Osteoblast (primary cell): Measurements from ENCODE around the gene RPL29. TPM values are rescaled to one million over a fixed set of nuclear protein-coding genes. Genes with fewer than 3 reads are reported as not detected.
"Not testable (repeated sequence)": the region's sequence is repeated elsewhere in the genome, so short reads cannot be mapped to it uniquely, and the experiment has no call there.

Source experiments
- DNase-seq: peaks from one replicate; pipeline ENCODE4 v3.0.0; 2011; ENCODE audit warnings: low spot score, mixed read lengths; ENCODE audit not compliant: insufficient read length; ENCODE audit errors: missing footprints
- H2AFZ ChIP-seq: 2 replicates; pipeline ENCODE4 v1.6.0; 2011; ENCODE audit warnings: mild to moderate bottlenecking, low read length
- H3K27ac ChIP-seq: 2 replicates; pipeline ENCODE4 v1.5.1; 2011; ENCODE audit warnings: mild to moderate bottlenecking, low read depth, low read length, moderate library complexity
- H3K27me3 ChIP-seq: 2 replicates; pipeline ENCODE4 v1.6.0; 2012; ENCODE audit warnings: mild to moderate bottlenecking, control low read depth, inconsistent platforms, low read length, moderate library complexity; ENCODE audit not compliant: insufficient read depth
- H3K36me3 ChIP-seq: 2 replicates; pipeline ENCODE4 v1.5.1; 2011; ENCODE audit warnings: mild to moderate bottlenecking, low read length, control low read depth, moderate library complexity; ENCODE audit not compliant: insufficient read depth
- H3K4me1 ChIP-seq: 2 replicates; pipeline ENCODE4 v1.5.1; 2011; ENCODE audit warnings: mild to moderate bottlenecking, low read length, control low read depth, moderate library complexity; ENCODE audit not compliant: insufficient read depth
- H3K4me2 ChIP-seq: 2 replicates; pipeline ENCODE4 v1.6.0; 2011; ENCODE audit warnings: mild to moderate bottlenecking, low read length; ENCODE audit not compliant: insufficient read depth
- H3K4me3 ChIP-seq: fragments of 200-600 bp; sonication (generic); 3 replicates; pipeline ENCODE4 v1.5.1; 2012; ENCODE audit warnings: mild to moderate bottlenecking, low read length, inconsistent platforms; ENCODE audit not compliant: insufficient read depth
- H3K79me2 ChIP-seq: 2 replicates; pipeline ENCODE4 v1.6.0; 2012; ENCODE audit warnings: mild to moderate bottlenecking, low read length, control low read depth, inconsistent platforms; ENCODE audit not compliant: insufficient read depth
- H3K9me3 ChIP-seq: 2 replicates; pipeline ENCODE4 v1.5.1; 2011; ENCODE audit warnings: low read depth, low read length, control low read depth
- H4K20me1 ChIP-seq: 2 replicates; pipeline ENCODE4 v1.6.0; 2012; ENCODE audit warnings: mild to moderate bottlenecking, low read length, control low read depth; ENCODE audit not compliant: insufficient read depth
- total RNA-seq: library from RNA; depleted of rRNA; stranded (reverse); fragments of >200 nt; gene quantifications from 2 replicates; pipeline ENCODE4 v1.2.3, GENCODE V29; 2012
- TF ChIP-seq, protein P1 (sequence below): IDR thresholded peaks from 2 replicates; pipeline ENCODE4 v1.5.1; 2011; ENCODE audit warnings: mild to moderate bottlenecking, low read depth, low read length, moderate library complexity; ENCODE audit errors: extremely low read depth

RPL29 gene
- total RNA-seq, 1 donor = 862 TPM

GRCh38 chr3:51992017-51992682, 3.5 kb downstream of the RPL29 start:
- Histone ChIP-seq H3K27ac (no peak overlapping the region), H3K4me2 (no peak overlapping the region), H3K79me2 (peaks cover 29% of the 10 kb centered on the region), H3K4me1 (peaks cover 16% of the 10 kb centered on the region), H4K20me1 (peaks cover 20% of the 10 kb centered on the region), H3K4me3 (no peak overlapping the region), H3K27me3 (peaks cover 4% of the 10 kb centered on the region), H3K36me3 (peaks cover 32% of the 10 kb centered on the region), H3K9me3 (no peaks in the 10 kb centered on the region), H2AFZ (no peak overlapping the region)
- no peak for DNase-seq
- TF ChIP-seq, protein P1, sequence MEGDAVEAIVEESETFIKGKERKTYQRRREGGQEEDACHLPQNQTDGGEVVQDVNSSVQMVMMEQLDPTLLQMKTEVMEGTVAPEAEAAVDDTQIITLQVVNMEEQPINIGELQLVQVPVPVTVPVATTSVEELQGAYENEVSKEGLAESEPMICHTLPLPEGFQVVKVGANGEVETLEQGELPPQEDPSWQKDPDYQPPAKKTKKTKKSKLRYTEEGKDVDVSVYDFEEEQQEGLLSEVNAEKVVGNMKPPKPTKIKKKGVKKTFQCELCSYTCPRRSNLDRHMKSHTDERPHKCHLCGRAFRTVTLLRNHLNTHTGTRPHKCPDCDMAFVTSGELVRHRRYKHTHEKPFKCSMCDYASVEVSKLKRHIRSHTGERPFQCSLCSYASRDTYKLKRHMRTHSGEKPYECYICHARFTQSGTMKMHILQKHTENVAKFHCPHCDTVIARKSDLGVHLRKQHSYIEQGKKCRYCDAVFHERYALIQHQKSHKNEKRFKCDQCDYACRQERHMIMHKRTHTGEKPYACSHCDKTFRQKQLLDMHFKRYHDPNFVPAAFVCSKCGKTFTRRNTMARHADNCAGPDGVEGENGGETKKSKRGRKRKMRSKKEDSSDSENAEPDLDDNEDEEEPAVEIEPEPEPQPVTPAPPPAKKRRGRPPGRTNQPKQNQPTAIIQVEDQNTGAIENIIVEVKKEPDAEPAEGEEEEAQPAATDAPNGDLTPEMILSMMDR = no peak

GRCh38 chr3:51990501-51990971, 5.2 kb downstream of the RPL29 start:
- H3K4me3 ChIP-seq = not testable (repeated sequence)

DNA sequence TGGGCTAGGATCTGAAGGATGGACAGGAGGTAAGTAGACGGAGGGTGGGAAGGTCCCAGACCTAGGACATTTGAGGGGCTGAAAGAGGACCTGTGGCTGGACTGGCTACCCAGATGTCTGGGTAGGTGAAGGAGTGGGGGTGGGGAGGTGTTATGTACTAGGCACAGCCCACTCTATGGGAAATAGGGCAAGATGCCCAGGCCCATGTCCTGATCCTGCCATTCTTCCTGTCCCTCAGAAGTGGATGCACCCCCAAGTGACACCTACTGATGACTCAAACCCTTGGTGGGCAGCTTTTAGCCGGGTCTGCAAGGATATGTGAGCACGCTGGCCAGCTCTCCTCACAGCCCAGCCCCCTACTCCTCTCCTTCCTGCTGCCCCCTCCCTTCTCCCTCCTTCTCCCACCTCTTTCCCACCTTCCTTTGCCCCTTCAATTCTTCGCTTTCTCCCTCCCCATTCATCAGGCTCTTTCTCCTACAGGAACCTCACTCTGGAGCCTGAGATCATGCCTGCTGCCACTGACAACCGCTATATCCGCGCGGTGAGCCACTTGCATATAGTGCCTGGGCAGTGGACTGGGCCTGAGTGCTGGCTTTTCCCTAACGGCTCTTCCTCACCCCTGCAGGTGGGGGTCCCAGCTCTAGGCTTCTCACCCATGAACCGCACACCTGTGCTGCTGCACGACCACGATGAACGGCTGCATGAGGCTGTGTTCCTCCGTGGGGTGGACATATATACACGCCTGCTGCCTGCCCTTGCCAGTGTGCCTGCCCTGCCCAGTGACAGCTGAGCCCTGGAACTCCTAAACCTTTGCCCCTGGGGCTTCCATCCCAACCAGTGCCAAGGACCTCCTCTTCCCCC, 7.2 kb downstream of the RPL29 start:
- Histone ChIP-seq H4K20me1 (peaks cover 7% of the 10 kb centered on the region), H2AFZ (no peak overlapping the region), H3K27me3 (no peaks in the 10 kb centered on the region), H3K4me2 (no peak overlapping the region), H3K9me3 (no peaks in the 10 kb centered on the region), H3K4me3 (no peak overlapping the region), H3K4me1 (peaks cover 14% of the 10 kb centered on the region), H3K27ac (no peak overlapping the region), H3K79me2 (peaks cover 17% of the 10 kb centered on the region), H3K36me3 (peaks cover 18% of the 10 kb centered on the region)
- DNase-seq = no peak
- TF ChIP-seq, protein P1 = no peak

More at GRCh38 chr3:51990501-51990971, 5.2 kb downstream of the RPL29 start:
- H3K9me3 ChIP-seq, H3K27me3 ChIP-seq, H2AFZ ChIP-seq, DNase-seq, H3K4me2 ChIP-seq, H3K27ac ChIP-seq: not testable (repeated sequence)
- Histone ChIP-seq H3K79me2 (peaks cover 27% of the 10 kb centered on the region), H3K4me1 (peaks cover 16% of the 10 kb centered on the region), H4K20me1 (peaks cover 18% of the 10 kb centered on the region), H3K36me3 (peaks cover 32% of the 10 kb centered on the region)

GRCh38 chr3:51987568-51987967, 8.1 kb downstream of the RPL29 start:
- no peak overlapping the region for H3K4me3 ChIP-seq
- no peak for DNase-seq
- H3K4me2 ChIP-seq = no peak overlapping the region
- H4K20me1 ChIP-seq = peaks cover 5% of the 10 kb centered on the region
- H3K27ac ChIP-seq = no peak overlapping the region
- H2AFZ ChIP-seq = no peak overlapping the region
- H3K79me2 ChIP-seq = peaks cover 16% of the 10 kb centered on the region
- H3K36me3 ChIP-seq = peaks cover 13% of the 10 kb centered on the region
- no peaks in the 10 kb centered on the region for H3K27me3 ChIP-seq
- TF ChIP-seq, protein P1 = no peak
- H3K9me3 ChIP-seq = no peaks in the 10 kb centered on the region
- H3K4me1 ChIP-seq = peaks cover 16% of the 10 kb centered on the region
